Transverse colon (tissue), 4 donors: ENCODE data around the gene RBM39.
"Not testable (repeated sequence)": the region's sequence is repeated elsewhere in the genome, so short reads cannot be mapped to it uniquely, and the experiment has no call there.

ENCODE experiments used
- CTCF ChIP-seq, 5 experiments: fragments of 200-600 bp in 3 of 5; fragments of 450-650 bp in 2 of 5; sonication (generic) in 3 of 5; IDR thresholded peaks; 1 replicate in 2 of 5; 2 replicates in 3 of 5; pipeline ENCODE4 v1.5.1; 2016 to 2017; ENCODE audit warnings: antibody characterized with exemption in 5 of 5, inconsistent platforms in 3 of 5, mild to moderate bottlenecking in 2 of 5, moderate library complexity in 1 of 5
- EP300 ChIP-seq: sonication (generic); formaldehyde crosslinking; IDR thresholded peaks from one replicate; pipeline ENCODE4 v1.6.1; 2017; ENCODE audit warnings: antibody characterized with exemption, low read depth
- POLR2A ChIP-seq: fragments of 450-650 bp; IDR thresholded peaks from one replicate; pipeline ENCODE4 v1.6.1; 2016; ENCODE audit warnings: antibody characterized with exemption, mild to moderate bottlenecking, moderate library complexity
- POLR2AphosphoS5 ChIP-seq, 3 donors: sonication (generic); formaldehyde crosslinking; IDR thresholded peaks; one replicate each; pipeline ENCODE4 v1.6.1; 2016; ENCODE audit warnings: antibody characterized with exemption in 3 of 3

DNA sequence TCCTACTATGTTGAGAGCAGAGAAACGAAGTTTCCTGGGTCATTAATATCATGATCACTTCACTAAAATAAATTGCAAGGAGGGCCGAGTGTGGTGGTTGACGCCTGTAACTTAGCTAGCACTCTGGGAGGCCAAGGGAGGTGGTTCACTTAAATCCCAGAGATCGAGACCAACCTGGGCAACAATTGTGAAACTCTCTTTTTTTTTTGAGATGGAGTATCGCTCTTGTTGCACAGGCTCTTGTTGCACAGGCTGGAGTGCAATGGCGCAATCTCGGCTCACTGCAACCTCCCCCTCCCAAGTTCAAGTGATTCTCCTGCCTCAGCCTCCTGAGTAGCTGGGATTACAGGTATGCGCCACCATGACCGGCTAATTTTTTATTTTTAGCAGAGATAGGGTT is 28.9 kb downstream of the RBM39 start:
- TF ChIP-seq CTCF (IDR thresholded peaks at IDR 0.05); POLR2A; EP300; POLR2AphosphoS5 (IDR thresholded peaks at IDR 0.05): not testable (repeated sequence)
